GM19023 (cell line): ENCODE results near the gene CASP7.
"Not testable (repeated sequence)": the region's sequence is repeated elsewhere in the genome, so short reads cannot be mapped to it uniquely, and the experiment has no call there.

Source experiments
- ATAC-seq: cut with Tn5 transposase; IDR thresholded peaks from one replicate; pipeline ENCODE4 v1.9.1; 2021; ENCODE audit warnings: mild to moderate bottlenecking, moderate library complexity; ENCODE audit not compliant: unreplicated experiment

Gene CASP7

GRCh38 chr10:113752553-113752952 is 72.8 kb downstream of the CASP7 start:
- ATAC-seq: no peak

DNA sequence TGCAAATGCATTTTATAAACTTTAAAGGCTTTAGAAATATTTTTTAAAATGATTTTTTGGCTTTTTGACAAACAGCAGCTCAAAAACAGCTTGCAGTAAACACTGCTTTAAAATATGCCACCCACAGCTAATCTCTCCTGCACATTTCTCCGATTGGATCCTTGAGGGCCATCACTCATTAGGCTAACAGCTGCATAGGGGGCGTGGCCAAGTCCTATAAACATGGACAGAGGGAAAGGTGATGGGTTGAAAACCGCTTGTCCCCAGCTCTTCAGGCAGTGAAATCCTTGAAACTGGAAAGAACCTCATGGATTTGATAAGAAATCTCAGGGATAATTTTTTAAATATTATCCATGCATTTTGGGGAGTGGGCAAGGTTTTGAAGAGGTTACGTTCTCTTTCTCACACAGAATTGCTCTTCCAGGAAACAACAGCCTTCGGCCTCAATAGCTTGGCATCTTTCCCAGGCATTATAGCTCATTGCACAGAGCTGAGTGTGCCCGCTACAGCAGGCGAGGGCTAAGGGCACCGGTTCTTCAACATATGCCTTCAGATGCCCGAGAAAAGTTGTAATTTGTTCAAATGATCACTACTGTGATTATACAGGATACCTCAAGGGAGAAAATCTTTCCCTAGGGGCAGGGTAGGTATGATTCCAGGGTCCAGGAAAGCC is 73.4 kb downstream of the CASP7 start:
- no peak for ATAC-seq

DNA sequence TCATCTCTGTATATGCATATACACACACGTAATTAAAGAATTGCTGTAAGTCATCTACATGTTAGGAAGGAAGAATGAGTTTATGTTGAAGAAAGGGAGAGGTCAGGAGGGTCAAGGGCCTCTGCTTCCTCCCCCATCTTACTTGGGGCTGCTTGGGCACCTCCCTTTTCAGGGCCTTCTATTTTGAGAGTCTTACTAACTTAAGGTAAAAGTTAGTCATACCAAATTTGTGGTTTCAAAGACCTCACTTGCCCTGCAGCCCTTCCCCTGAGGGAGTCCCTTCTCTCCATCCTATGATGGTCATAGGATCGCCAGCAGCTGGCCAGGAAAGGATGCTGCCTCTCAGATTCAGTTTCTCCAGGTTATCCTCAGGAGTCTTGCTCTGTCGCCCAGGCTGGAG is 74.4 kb downstream of the CASP7 start:
- ATAC-seq: no peak

GRCh38 chr10:113754768-113755167 is 75.1 kb downstream of the CASP7 start:
- ATAC-seq: no peak

DNA sequence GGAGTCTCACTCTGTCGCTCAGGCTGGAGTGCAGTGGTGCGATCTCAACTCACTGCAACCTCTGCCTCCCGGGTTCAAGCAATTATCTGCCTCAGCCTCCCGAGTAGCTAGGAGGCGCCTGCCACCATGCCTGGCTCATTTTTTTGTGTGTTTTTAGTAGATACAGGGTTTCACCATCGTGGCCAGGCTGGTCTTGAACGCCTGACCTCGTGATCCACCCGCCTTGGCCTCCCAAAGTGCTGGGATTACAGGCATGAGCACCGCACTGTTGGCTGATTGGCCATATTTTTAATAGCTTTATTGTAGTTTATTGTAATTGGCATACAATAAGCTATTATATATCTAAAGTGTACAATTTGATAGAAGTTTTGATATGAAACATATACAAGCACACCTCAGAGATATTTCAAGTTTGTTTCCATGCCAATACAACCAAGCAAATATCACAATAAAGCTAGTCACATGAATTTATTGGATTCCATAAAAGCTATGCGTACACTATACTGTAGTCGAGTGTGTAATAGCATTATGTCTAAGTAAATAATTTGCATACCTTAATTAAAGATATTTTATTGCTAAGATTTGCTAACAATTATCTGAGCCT is 77.3 kb downstream of the CASP7 start:
- ATAC-seq: no peak

- ATAC-seq: no peak
Measured at GRCh38 chr10:113762083-113762482, 82.4 kb downstream of the CASP7 start.

GRCh38 chr10:113764582-113764981 is 84.9 kb downstream of the CASP7 start:
- ATAC-seq: no peak

GRCh38 chr10:113765910-113766309 is 86.2 kb downstream of the CASP7 start:
- no peak for ATAC-seq

DNA sequence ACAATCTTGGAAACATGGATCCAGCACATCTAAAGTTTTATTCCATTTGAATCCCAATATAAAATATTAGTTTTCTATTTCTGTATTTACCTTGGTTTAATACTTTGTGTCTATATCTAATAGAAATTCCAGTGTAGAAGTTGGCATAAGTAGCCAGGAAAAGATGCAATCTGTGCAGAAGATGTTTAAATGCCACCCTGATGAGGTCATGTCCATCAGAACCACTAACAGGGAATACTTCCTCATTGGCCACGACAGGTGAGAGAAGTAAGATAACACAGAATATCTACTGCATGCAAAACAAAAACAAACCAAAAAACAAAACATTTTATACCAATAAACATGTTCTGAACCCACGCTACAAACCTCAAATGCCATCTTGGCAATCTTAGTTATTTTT is 87.5 kb downstream of the CASP7 start:
- no peak for ATAC-seq

DNA sequence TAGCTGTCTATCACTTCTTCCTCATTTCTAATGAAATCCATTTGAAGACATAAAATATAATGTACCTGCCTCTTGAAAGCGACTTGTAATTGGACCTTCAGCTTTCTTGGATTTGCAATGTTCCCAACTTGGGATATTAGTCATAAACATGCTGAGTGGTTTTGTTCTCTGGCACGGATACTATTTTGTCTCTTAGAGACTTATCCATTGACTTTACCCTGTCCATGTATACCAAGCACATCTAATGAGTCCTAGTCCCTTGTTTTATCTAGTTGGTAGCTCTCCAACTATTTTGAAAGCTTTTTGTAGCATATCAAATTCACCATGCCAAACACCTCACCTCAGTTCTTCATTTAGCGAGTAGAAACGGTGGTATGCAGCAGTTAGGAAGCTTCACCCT is 90.6 kb downstream of the CASP7 start:
- ATAC-seq: no peak

DNA sequence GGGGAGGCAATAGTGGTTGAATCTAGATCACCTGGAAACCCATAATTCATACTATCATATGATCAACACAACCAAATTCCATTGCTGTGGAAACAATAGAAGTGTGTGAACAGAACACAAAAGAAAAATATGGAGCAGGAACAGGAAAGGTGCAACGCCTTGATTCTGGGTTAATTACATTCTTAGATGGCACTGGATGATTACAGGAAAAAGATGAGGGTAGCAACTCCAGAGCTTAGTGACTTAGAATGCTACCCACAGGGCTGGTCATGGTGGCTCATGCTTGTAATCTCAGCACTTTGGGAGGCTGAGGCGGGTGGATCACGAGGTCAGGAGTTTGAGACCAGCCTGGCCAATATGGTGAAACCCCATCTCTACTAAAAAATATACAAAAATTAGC is 91.4 kb downstream of the CASP7 start:
- not testable (repeated sequence) for ATAC-seq

DNA sequence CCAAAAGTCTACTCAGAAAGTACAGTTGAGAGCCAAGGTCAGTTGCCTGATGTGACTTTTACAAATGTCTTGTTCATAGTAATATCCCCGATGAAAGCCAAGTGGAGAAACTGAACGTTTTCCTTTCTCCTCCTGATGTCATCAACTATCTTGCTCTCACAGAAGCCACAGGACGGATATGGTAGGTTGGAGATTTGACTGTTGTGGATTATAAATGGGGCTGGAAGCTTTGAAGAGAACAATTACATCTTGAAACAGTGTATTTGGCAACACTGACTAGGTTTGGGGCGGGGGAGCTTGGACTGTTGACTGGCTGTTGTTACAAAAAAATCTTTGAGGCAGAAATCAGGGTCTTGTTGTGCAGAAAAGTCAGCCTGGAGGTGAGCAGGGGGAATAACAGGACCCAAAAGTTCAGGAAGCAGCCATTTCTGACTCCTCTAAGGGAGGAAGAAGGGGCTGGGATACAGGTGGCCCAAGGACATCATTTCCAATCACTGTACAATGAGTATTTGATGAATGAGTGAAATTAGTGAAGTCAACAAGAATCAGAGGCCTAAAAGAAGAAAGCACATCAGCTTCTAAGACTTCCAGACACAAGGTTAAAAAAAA is 96.1 kb downstream of the CASP7 start:
- no peak for ATAC-seq

- ATAC-seq: no peak
Measured at GRCh38 chr10:113776553-113776952, 96.8 kb downstream of the CASP7 start.
